ENCODE data around the gene KIAA0232.

GRCh38 chr4:6815029-6815836 is 32.7 kb downstream of the KIAA0232 start:
- no peak for TF ChIP-seq CTCF (IDR thresholded peaks at IDR 0.05 in 4 of 5, conservative IDR thresholded peaks at IDR 0.05 in 1 of 5)
- TF ChIP-seq POLR2A (IDR thresholded peaks at IDR 0.05): no peak
